Nephron (organoid): ENCODE data around the gene ECE2.

Experiments used
- H3K27ac Mint-ChIP-seq, 3 experiments: 2 replicates each; pipeline ENCODE4 v1.8.0; 2020; ENCODE audit warnings: mixed read lengths in 3 of 3, mild to moderate bottlenecking in 2 of 3, moderate library complexity in 1 of 3
- H3K27me3 Mint-ChIP-seq: 2 replicates; pipeline ENCODE4 v1.8.0; 2021; ENCODE audit warnings: low read depth, mild to moderate bottlenecking, moderate library complexity, mixed read lengths
- H3K36me3 Mint-ChIP-seq: 2 replicates; pipeline ENCODE4 v1.8.0; 2020; ENCODE audit warnings: low read depth, mixed read lengths
- H3K4me1 Mint-ChIP-seq: 2 replicates; pipeline ENCODE4 v1.8.0; 2020; ENCODE audit warnings: mixed read lengths
- H3K4me3 Mint-ChIP-seq, 3 experiments: 2 replicates each; pipeline ENCODE4 v1.8.0; 2020; ENCODE audit warnings: mild to moderate bottlenecking in 3 of 3, mixed read lengths in 3 of 3, moderate library complexity in 2 of 3
- H3K9me3 Mint-ChIP-seq: 2 replicates; pipeline ENCODE4 v1.8.0; 2020; ENCODE audit warnings: mixed read lengths
- TF ChIP-seq, protein P1 (sequence below), 3 experiments: fragments of 200-600 bp; sonication (generic); IDR thresholded peaks; one replicate each; pipeline ENCODE4 v1.5.0; 2021; ENCODE audit warnings: antibody characterized with exemption in 3 of 3; ENCODE audit not compliant: unreplicated experiment in 3 of 3

ECE2 gene

GRCh38 chr3:184308744-184309143 is 32.9 kb downstream of the ECE2 start:
- H3K27ac Mint-ChIP-seq = no peak overlapping the region
- H3K27me3 Mint-ChIP-seq = no peaks in the 10 kb centered on the region
- TF ChIP-seq, protein P1, sequence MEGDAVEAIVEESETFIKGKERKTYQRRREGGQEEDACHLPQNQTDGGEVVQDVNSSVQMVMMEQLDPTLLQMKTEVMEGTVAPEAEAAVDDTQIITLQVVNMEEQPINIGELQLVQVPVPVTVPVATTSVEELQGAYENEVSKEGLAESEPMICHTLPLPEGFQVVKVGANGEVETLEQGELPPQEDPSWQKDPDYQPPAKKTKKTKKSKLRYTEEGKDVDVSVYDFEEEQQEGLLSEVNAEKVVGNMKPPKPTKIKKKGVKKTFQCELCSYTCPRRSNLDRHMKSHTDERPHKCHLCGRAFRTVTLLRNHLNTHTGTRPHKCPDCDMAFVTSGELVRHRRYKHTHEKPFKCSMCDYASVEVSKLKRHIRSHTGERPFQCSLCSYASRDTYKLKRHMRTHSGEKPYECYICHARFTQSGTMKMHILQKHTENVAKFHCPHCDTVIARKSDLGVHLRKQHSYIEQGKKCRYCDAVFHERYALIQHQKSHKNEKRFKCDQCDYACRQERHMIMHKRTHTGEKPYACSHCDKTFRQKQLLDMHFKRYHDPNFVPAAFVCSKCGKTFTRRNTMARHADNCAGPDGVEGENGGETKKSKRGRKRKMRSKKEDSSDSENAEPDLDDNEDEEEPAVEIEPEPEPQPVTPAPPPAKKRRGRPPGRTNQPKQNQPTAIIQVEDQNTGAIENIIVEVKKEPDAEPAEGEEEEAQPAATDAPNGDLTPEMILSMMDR (IDR thresholded peaks at IDR 0.05; ENCODE audit: unreplicated experiment in 3 of 3) = no peak
- no peaks in the 10 kb centered on the region for H3K9me3 Mint-ChIP-seq
- peaks cover 57% of the 10 kb centered on the region for H3K36me3 Mint-ChIP-seq
- H3K4me3 Mint-ChIP-seq = no peak overlapping the region
- no peaks in the 10 kb centered on the region for H3K4me1 Mint-ChIP-seq

DNA sequence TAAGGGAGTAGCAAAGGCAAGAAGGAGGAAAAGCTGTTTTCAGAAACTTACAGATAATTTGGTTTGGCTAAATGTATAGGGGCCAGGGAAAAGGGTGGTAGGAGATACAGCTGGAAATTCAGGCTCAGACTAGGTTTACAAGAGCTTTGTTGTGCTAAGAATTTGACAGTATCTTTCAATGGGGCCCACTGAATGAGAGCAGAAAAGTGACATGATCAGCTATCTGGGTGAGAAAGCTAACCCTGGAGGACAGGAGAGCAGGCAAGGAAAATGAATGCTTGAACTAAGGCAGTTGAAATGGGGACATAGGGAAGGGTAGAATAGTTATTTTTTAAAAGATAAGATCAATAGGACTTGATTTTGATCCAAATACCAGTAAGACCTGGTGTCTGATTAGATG is 35.8 kb downstream of the ECE2 start:
- Mint-ChIP-seq H3K9me3 (no peaks in the 10 kb centered on the region), H3K4me3 (peak overlapping the region; percentile 61 to 67 (median 64)), H3K27me3 (no peaks in the 10 kb centered on the region), H3K36me3 (peaks cover 33% of the 10 kb centered on the region), H3K27ac (peak overlapping the region in 2 of 3 experiments; percentile 1 to 18), H3K4me1 (peaks cover 6% of the 10 kb centered on the region)
- TF ChIP-seq, protein P1 (IDR thresholded peaks at IDR 0.05; ENCODE audit: unreplicated experiment in 3 of 3) = no peak

- Mint-ChIP-seq H3K27me3 (no peaks in the 10 kb centered on the region), H3K4me3 (peak within 1 kb of the TSS; percentile 89 to 93 (median 90)), H3K36me3 (peaks cover 26% of the 10 kb centered on the region), H3K27ac (peak within 1 kb of the TSS; percentile 75 to 95 (median 90)), H3K9me3 (no peaks in the 10 kb centered on the region), H3K4me1 (peaks cover 26% of the 10 kb centered on the region)
- TF ChIP-seq, protein P1 (IDR thresholded peaks at IDR 0.05; ENCODE audit: unreplicated experiment in 3 of 3) = no peak
These were observed 38.5 kb downstream of the ECE2 start, which contains the start of gene EIF4G1 for GRCh38 chr3:184314363-184314699. Gene EIF4G1, plus strand, starts transcription at chr3:184314606. Its CDS starts 1,191 bp downstream, at chr3:184315797.

GRCh38 chr3:184314700-184315542 is 39.1 kb downstream of the ECE2 start:
- H3K4me1 Mint-ChIP-seq = peaks cover 27% of the 10 kb centered on the region
- TF ChIP-seq, protein P1 (IDR thresholded peaks at IDR 0.05; ENCODE audit: unreplicated experiment in 3 of 3) = no peak
- H3K36me3 Mint-ChIP-seq = peaks cover 26% of the 10 kb centered on the region
- peak overlapping the region; percentile 89 to 93 (median 90) for H3K4me3 Mint-ChIP-seq
- H3K27ac Mint-ChIP-seq = peak overlapping the region; percentile 75 to 95 (median 90)
- no peaks in the 10 kb centered on the region for H3K27me3 Mint-ChIP-seq
- no peaks in the 10 kb centered on the region for H3K9me3 Mint-ChIP-seq

GRCh38 chr3:184315543-184315867 is 39.7 kb downstream of the ECE2 start:
- no peaks in the 10 kb centered on the region for H3K27me3 Mint-ChIP-seq
- peak overlapping the region; percentile 87 to 90 (median 89) for H3K4me3 Mint-ChIP-seq
- H3K9me3 Mint-ChIP-seq = no peaks in the 10 kb centered on the region
- H3K4me1 Mint-ChIP-seq = peaks cover 27% of the 10 kb centered on the region
- H3K36me3 Mint-ChIP-seq = peaks cover 26% of the 10 kb centered on the region
- TF ChIP-seq, protein P1 (IDR thresholded peaks at IDR 0.05; ENCODE audit: unreplicated experiment in 3 of 3) = no peak
- peak overlapping the region; percentile 75 to 95 (median 90) for H3K27ac Mint-ChIP-seq
